ENCODE data around the gene NLRC3.

NLRC3 gene

GRCh38 chr16:3492356-3492755, 84.8 kb downstream of the NLRC3 start:
- no peak overlapping the region for H3K27ac ChIP-seq
- no peak for DNase-seq (ENCODE audit: low read depth, low spot score)

GRCh38 chr16:3490911-3491629, 86.1 kb downstream of the NLRC3 start:
- H3K27ac ChIP-seq: no peak overlapping the region
- no peak for DNase-seq (ENCODE audit: low read depth, low spot score)
